GM12874 (cell line): ENCODE results near the gene EIF4G3.

Source experiments
- CTCF ChIP-seq: IDR thresholded peaks from 2 replicates; pipeline ENCODE4 v1.5.1; 2011; ENCODE audit warnings: low read depth, mild to moderate bottlenecking, control low read depth, low read length, moderate library complexity; ENCODE audit not compliant: insufficient read depth

EIF4G3 gene

GRCh38 chr1:21082073-21082472, 94.6 kb downstream of the EIF4G3 start:
- TF ChIP-seq CTCF = no peak

GRCh38 chr1:21077085-21077484, 99.6 kb downstream of the EIF4G3 start:
- TF ChIP-seq CTCF = no peak

GRCh38 chr1:21072721-21073120, 104.0 kb downstream of the EIF4G3 start:
- no peak for TF ChIP-seq CTCF

GRCh38 chr1:21069549-21069948, 107.1 kb downstream of the EIF4G3 start:
- TF ChIP-seq CTCF = no peak

- no peak for TF ChIP-seq CTCF
Measured at GRCh38 chr1:21068937-21069336, 107.8 kb downstream of the EIF4G3 start.

- TF ChIP-seq CTCF = no peak
Measured at GRCh38 chr1:21067551-21068227, 109.0 kb downstream of the EIF4G3 start.

- no peak for TF ChIP-seq CTCF
Measured at GRCh38 chr1:21066356-21067012, 110.2 kb downstream of the EIF4G3 start.
